GM21528 (cell line): ENCODE results near the gene WT1.

Experiments
- ATAC-seq: cut with Tn5 transposase; IDR thresholded peaks from one replicate; pipeline ENCODE4 v1.9.1; 2021; ENCODE audit warnings: mild to moderate bottlenecking, moderate library complexity; ENCODE audit not compliant: unreplicated experiment, low FRiP score

The WT1 gene

GRCh38 chr11:32438866-32439489 lies 3.6 kb upstream of the WT1 start:
- no peak for ATAC-seq

- no peak for ATAC-seq
These were observed 3.1 kb upstream of the WT1 start for GRCh38 chr11:32438346-32438865.

DNA sequence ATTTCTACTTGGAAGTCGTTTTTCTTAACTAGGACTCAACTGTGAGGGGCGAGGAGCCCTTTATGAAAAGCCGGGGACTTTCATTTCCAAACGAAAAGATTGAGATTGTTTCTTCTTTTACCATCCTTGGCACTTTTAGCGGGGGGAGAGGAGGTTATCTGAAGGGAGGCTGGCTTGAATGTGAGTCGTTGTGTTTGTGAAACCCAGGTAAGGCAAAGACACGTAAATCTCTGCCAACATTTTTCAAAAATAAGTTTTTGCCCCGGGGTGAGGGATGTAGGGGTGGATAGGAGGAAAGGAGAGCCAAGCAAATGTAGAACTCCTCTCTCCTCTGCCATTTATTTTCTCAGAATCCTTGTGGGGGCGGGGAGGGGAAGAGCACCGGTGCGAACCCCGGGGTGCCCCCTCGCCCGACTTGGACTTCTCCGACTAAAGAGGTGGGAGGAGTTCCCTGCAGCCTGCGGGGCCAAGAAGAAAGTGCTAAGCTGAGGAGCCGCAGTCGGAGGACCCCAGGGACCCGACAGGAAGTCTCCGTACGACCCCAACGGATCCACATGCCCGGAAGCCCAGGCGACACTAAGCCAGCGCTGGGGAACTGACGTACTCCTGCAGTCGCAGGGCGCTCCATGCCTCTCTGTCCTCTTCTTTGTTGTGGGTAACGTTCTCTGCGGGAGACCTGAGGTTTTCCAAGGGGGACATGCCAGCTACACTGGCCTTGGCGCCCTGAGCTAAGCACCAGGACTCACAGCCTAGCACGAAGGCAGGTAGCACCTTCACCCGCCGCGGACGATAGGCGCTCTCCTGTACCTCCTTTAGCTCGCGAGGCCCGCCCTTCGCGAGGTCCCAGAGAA lies 2.4 kb upstream of the WT1 start:
- ATAC-seq, result no peak

DNA sequence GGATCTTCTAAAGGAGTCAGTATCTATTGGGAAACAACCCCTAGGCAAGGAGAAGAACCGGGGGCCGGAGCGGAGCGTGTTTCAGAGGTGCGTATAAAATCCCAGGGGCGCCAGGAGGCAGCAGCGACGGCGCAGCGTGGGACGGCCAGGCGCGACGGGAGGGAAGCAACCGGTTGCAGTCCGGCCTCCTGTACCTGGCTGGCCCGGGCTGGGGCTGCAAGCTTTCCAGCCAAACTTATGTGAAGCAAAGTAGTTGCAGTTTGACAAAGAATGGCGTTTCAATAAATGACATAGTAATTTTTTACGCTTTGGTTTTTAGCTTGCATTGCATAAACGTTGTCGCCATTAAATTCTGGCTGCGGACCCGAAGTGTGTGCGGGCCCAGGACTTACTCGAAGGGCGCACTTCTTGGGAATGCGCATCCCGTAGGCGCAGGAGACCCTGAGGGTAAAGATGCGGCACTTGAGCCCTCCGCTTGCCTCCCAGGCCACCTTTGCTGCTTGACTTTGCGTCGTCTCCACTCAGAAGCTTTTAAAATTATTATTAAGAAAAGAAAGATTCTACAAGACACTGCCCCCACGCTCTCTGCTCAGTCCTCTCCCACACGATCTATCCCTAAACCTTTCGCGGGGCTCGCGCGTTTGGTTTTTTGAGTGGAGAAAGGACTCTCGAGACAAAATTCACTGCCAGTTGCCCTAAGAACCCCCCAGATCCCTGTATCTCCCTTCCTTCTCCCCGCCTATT lies 1.6 kb upstream of the WT1 start:
- ATAC-seq, result no peak

GRCh38 chr11:32435942-32436750 lies 807 bp upstream of the WT1 start:
- ATAC-seq, result no peak

DNA sequence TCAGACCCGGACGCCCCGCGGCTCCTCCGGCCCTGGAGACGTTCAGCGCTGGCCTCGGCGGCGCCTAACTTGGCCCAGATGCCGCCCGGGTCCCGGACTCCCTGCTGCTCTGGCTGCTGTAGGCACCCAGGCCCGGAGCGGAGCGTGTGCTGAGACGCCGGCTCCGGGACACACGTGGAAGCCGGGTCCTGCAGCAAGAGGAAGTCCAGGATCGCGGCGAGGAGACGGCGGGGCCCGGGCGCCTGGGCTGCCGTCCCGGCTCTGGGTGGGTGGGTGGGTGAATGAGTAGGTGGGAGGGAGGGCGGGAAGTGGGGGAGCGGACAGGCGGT lies 223 bp downstream of the WT1 start:
- no peak for ATAC-seq

DNA sequence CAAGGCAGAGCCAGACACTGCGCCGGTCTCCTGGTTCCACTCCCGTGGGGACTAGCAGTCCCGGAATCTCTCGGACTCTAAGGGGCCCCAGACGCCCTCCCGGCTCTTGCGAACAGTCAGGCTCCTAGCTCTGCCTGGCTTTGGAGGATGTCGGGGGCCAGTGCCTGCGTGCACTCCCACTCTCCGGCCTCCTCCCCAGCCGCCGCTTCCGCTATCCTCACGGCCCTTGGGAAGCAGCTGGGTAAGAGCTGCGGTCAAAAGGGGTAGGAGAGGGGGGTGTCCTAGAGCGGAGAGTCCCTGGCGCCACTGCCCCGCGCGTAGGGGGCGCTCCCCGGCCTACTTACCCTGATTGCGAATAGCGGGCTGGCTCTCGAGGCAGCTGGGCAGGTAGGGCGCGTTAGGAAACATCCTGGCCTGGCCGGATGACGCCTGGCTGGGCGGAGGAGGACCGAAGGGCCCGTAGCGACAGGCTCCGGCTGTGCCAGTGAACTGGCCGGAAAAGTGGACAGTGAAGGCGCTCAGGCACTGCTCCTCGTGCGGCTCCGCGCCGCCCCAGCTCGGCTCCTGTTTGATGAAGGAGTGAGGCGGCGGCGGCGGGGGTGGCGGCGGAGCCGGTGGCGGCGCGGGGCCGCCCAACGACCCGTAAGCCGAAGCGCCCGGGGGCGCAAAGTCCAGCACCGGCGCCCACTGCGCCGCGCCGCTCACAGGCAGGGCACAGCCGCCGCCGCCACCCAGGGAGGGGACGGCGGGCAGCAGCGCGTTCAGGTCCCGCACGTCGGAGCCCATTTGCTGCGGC lies 785 bp downstream of the WT1 start:
- ATAC-seq, result no peak

GRCh38 chr11:32433914-32434355 lies 1.4 kb downstream of the WT1 start:
- ATAC-seq, result no peak

- no peak for ATAC-seq
These were observed 2.0 kb downstream of the WT1 start for GRCh38 chr11:32433101-32433913.

DNA sequence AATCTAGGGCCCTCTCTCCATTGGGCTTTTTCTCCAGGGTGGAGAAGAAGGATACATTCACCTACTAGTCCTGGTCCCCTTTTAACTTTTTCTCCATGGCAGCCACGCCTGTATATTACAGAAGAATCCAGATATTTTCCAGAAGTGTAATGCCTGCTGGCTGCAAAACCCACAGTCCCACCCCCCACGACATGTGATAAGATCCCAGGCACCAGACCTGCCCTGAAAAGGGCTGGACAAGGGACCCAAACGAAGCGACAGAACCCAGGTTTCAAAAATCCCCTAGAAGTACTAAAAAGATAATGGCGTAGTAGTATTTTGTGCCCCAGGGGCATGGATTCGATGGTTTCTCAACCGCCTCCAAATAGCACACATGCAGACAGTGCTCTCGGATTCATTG lies 2.8 kb downstream of the WT1 start:
- no peak for ATAC-seq

DNA sequence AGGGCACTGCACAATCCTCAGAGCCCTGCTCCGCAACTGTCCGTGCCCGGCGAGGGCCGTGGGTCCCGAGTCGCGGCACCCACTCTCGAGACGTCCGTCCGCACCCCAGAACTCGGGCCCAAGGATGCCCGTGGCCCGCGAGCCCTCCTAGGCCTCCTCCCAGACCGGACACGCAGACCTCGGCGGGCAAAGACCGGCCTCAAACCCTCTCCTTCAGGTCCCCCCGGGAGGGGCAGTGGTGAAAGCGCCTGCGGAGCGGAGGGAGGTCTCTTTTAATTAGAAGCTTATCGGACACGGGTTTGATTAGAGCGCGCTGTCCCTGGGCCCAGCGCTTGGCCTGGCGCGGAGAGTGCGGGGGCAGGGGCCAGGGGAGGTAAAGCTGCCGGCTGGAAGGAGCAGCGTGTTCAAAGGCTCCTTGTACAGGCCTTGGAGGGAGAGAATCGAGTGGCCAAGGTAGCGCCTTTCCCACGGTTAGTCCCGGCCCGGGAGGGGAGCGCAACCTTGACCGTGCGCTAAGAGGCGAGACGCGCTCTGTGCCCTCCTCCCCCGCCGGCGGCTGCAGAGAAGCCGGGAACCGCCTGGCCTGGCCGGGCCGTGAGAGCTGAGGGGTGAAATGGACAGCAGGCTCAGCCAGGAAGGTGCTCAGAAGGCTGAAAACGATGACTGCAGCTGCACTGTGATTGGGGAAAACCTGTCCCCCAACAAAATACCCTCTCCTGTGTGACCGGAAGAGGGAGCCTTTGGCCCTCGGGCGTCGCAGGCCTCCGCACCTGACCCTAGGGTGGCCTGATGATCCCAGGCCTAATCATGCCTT lies 4.6 kb downstream of the WT1 start:
- no peak for ATAC-seq

DNA sequence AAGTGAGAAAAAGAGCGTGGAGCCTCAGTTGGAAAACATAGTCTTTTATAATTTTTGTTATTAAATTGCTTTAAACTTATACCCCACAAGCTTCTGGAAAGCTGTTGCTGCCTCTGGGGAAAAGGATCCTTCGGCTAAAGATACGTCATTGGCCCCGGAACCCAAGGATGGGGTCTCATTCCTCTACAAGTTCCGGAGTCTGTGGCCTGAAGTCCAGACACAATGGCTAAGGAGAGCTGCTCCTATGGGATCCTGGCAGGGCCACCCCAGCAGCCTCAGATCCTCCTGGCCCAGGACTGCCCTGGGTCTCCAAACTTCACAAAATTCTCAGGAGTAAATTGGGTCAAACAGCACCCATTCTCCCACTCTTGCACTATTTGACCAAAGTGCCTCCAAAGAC lies 5.9 kb downstream of the WT1 start:
- ATAC-seq, result no peak

DNA sequence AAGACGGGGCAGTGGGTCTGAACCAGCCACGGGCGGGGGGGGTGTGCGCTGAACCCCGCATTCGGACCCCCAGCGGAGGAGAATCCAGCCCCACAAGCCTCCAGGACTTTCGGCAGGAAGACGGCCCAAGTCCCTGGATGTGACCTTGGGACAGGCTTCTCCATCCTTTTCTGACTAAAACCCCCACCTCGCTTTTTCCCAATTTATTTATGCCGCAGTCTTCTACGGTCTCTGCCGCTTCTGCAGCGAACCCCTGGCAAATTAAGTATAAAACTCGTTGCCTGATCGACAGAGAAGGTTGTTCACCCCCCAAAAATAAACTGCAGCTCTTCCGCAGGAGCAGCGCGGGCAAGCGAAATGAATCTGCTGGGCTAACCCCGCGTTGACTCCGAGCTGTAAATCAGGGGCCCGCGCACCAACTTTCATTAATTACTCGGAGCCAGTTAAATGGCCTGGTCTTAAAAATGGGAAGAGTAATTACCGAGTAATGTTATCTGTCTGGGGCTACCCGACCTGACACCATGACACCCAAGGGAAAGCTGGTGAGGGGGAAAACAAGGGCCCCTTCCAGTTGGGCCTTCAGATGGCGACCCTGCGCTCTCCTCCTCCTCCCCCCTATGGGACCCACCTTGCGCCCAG lies 6.6 kb downstream of the WT1 start:
- no peak for ATAC-seq

DNA sequence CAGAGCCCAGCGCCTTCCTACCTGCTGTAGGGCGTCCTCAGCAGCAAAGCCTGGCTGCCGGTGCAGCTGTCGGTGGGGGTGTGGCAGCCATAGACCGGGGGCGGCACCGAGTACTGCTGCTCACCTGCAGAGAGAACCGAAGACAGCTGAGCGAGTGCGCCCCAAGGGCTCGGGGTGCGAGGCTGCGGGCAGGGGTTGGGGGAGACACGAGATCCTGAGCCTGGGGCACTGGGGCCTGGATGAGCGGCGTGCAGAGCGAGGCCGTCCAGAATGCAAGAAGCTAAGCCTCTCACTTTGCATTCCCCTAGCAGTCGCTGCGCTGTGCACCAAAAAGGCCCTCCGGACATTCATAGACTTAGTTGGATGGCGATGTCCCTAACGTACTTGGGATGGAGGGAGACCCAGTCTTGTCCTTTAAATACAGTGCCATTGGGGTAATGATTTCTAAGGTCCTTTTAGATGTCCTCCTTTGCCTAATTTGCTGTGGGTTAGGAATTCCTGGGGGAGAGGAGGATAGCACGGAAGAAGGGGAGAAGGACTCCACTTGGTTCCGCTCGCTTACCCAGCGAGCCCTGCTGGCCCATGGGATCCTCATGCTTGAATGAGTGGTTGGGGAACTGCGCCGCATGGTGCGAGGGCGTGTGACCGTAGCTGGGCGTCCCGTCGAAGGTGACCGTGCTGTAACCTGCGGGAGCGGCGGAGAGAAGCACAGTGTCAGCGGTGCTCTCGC lies 7.2 kb downstream of the WT1 start:
- no peak for ATAC-seq

- ATAC-seq, result no peak
These were observed 7.8 kb downstream of the WT1 start for GRCh38 chr11:32427616-32427934.

GRCh38 chr11:32426819-32427615 lies 8.3 kb downstream of the WT1 start:
- ATAC-seq, result no peak
